Suprapubic skin (tissue), 3 donors: Measurements from ENCODE around the gene MYH15.

Experiments
- CTCF ChIP-seq, 2 donors: fragments of 200-600 bp in 1 of 2; fragments of 450-650 bp in 1 of 2; sonication (generic) in 1 of 2; IDR thresholded peaks; one replicate each; pipeline ENCODE4 v1.5.1; 2016 to 2019; ENCODE audit warnings: antibody characterized with exemption in 2 of 2, mild to moderate bottlenecking in 1 of 2, moderate library complexity in 1 of 2
- POLR2A ChIP-seq, 2 donors: fragments of 450-650 bp; IDR thresholded peaks; one replicate each; pipeline ENCODE4 v1.6.1; 2017; ENCODE audit warnings: antibody characterized with exemption in 2 of 2, mild to moderate bottlenecking in 2 of 2, moderate library complexity in 2 of 2

DNA sequence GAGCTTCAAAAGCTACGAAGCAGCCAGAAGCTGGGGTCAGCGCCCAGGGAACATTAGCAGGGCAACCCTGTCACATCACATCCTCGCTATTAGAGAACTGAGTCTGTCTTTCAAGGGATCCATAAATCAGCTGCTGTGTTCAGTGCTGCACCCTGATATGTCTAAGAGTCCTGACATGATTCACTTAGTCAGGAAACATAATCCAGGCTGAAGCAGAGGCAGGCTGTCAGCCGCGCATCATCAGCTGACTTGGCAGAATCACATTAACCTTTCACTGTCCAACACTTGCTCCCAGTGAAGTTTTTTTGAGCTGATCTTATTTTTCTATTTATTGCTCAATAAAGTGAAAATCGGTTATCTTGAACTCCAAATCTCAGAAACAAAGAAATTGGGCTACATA is 23.5 kb downstream of the MYH15 start:
- TF ChIP-seq CTCF (IDR thresholded peaks at IDR 0.05), result no peak
- no peak for TF ChIP-seq POLR2A (IDR thresholded peaks at IDR 0.05)
